Midbrain (tissue), 1 donor: ENCODE measurements around the gene ZCCHC2.

ENCODE experiments used
- DNase-seq: peaks from one replicate; lab custom pipeline; 2025; lab: John Stamatoyannopoulos, UW

ZCCHC2 gene

GRCh38 chr18:62576845-62577512 lies 54.2 kb downstream of the ZCCHC2 start:
- DNase-seq: no peak

GRCh38 chr18:62577765-62578164 lies 54.9 kb downstream of the ZCCHC2 start:
- no peak for DNase-seq

DNA sequence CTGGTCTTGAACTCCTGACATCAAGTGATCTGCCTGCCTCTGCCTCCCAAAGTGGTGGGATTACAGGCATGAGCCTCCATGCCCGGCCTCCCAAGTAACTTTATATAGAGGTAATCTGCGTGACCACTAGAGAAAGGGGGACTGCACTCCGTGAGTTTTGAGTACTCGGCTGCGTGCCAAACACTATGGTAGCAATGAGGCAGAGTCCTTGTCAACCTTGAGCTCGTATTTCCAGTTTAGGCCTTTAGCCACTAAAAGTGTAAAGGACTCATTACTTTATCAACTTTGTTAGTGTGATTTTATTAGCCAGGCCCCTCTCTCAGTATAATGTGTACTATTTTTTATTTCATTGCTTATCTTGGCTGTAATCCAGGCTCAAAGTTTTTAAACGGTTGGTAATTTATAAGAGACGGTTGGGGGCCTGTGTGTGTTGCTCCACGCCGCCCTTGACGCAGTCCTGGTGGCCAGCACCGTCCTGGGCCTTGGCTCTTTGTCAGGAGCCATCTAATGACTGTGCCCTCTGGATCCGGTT lies 56.2 kb downstream of the ZCCHC2 start:
- no peak for DNase-seq

DNA sequence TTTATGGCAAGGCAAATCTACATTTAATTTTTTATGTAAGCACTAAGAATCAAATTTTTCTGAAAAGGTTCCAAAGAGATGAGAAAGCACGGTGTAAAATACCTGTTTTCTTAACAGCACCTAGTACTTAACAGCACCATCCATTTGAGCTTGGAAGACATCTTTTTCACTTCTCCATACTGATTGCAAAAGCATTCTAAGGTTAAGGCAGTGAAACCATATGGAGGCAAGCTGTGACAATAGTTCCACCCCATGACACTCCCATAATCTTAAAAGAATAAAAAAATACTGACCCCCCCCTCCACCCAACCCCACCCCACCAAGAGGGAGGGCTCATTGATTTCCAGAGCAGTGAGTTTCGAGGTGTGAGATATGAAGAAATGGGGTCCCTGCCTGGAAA lies 60.6 kb downstream of the ZCCHC2 start:
- DNase-seq: no peak

GRCh38 chr18:62584241-62585120 lies 61.7 kb downstream of the ZCCHC2 start:
- peak; percentile 82 for DNase-seq

- DNase-seq: no peak
These were observed 62.7 kb downstream of the ZCCHC2 start for GRCh38 chr18:62585274-62586150.

DNA sequence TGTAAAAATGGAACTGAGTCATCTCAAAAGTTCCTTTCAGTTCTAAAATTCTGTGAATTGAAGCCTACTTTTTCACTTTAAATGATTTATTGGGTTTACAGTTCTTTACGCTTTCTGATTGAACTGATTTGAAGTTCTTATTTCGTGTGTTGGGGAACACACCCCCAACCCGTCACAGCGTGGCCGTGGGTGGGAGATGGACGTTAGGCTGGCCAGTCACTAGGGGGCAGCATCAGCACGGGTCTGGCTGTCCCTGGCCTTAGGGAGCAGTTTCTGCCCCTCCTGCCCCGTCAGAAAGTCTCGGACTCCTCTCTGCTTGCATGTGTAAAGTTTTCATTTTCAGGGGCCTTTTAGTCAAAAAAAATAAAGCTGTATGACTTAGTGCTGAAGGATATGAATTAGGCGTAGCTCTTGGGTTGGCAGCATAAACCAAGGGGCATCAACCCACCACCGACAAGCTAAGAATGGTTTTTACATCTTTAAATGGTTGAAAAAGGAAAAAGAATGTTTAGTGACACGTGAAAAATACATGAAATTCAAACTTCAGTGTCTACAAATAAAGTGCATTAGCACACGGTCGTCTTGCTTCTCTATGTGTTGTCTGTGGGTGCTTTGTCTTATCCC lies 63.4 kb downstream of the ZCCHC2 start:
- peak; percentile 84 for DNase-seq

DNA sequence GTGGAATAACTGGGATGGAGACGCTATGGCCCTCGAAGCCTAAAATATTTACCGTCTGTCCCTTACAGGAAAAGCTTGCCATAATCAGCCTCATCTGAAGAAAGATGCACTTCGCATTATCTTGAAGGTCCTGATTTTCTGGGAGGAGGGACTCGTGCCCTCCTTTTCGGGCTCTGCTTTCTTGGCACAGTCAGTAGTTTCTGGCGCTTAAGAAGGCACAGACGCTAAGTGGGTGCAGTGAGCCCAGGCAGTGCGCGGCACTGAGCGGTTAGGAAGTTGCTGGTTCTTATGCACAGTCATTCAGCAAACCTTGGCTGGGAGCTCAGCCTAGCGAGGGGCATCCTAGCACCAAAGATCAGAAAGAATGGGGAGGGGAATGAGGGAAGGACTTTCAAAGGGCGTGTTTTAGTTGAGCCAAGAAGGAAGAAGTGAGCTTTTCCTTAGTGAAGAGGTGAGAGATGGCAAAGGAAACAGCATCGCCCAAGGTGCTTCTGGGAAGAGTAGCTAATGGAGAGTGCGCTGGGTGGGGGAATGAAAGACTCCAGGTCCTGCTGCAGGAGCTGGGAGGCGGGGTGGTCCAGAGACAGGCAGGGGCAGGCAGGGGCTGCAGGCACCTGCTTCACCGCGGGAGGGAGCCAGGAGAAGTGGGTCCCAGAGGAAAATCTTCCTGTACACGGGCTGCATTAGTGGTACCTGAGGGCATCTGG lies 64.1 kb downstream of the ZCCHC2 start:
- DNase-seq: peak; percentile 4

DNA sequence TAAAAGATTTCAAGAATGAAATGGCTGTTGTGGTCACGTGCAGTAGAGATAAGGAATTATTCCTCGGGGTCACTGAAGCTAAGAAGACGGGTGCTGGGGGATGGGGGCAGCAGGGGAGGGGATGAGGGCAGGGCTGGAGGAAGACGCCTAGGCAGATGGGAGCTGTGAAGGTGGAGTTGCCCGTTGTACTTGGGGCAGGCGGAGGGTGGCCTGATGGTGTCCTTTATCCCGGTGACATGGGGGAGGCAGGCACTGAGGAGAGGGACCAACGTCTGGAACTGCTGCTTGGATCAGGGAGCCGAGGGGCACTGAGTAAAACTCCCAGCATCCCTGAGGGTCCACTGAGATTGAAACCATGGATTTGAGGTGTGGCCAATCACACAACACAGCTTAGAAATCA lies 64.9 kb downstream of the ZCCHC2 start:
- no peak for DNase-seq

- DNase-seq: no peak
These were observed 65.4 kb downstream of the ZCCHC2 start for GRCh38 chr18:62588217-62588616.

- no peak for DNase-seq
These were observed 68.2 kb downstream of the ZCCHC2 start for GRCh38 chr18:62590799-62591590.

DNA sequence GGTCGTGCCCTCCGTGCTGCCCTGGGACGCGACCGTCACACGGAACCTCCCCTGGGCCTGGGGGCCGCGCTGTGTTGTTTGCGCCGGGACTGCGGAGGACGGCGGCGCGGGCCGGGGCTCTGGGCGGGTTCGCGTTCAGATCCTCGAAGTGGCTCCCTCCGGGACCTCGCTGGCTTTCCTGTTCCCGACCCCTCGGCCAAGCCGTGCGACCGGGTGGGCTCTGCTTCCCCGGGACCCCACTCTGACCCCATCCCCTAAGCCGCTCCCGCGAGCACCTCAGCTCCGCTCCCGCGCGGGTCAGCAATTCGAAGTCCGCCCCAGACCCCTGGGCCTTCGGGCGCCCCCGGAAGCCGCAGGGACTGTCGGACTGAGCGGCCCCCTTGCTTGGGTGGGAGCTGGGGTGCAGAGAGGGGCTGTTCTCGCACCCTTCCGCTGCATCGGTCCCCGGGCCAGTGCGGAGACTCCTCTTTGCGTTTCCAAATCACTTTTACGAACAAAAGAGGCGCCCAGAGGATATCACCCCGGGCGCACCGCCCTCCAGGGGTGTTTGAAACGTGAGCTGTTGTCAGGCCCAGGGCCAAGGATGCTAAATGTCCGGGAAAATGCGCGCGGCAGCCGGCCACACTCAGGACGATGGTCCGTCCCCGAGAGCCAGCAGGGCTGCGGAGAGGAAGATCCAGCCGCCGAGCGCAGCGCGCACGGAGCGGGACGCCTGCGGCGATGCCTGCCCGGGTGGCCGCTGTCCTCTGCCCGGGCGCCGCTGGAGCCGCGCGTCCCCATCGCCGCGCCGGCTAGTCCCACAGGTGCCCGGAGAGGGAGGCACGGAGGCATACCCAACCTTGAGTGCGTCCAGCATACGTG lies 73.5 kb downstream of the ZCCHC2 start:
- DNase-seq: peak; percentile 8

GRCh38 chr18:62601871-62602270 lies 79.0 kb downstream of the ZCCHC2 start:
- DNase-seq: no peak

- no peak for DNase-seq
These were observed 79.9 kb downstream of the ZCCHC2 start for GRCh38 chr18:62602706-62603105.

- DNase-seq: no peak
These were observed 80.4 kb downstream of the ZCCHC2 start for GRCh38 chr18:62603211-62603610.

- DNase-seq: no peak
These were observed 81.2 kb downstream of the ZCCHC2 start for GRCh38 chr18:62603979-62604378.

- no peak for DNase-seq
These were observed 82.9 kb downstream of the ZCCHC2 start for GRCh38 chr18:62605685-62606084.

DNA sequence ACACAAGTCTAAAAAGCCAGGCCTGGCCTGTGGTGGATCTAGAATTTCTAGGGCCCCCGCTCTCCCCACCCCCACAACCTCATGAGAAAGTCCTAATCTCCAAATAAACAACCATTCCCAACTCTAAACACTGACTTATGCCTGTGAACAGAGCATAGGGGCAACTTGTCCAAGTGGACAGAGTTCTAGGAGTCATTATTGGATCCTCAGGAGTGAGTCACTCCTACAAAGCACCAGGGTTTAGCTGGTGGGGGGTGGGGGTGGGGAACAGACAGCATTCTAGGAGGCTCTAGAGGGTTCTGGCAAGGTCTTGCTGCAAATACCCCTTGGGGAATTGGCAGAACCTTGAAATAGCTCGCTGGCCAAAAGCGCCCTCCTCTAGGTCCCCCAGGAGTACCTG lies 83.3 kb downstream of the ZCCHC2 start:
- DNase-seq: no peak

- DNase-seq: no peak
These were observed 84.5 kb downstream of the ZCCHC2 start for GRCh38 chr18:62607302-62607701.
